Measurements from ENCODE around the gene ZFP36L1. TPM values are rescaled to one million over a fixed set of nuclear protein-coding genes. Genes with fewer than 3 reads are reported as not detected.

Gene ZFP36L1
- total and polyA plus RNA-seq, 9 donors: 50.6 to 241 (median 175) TPM

DNA sequence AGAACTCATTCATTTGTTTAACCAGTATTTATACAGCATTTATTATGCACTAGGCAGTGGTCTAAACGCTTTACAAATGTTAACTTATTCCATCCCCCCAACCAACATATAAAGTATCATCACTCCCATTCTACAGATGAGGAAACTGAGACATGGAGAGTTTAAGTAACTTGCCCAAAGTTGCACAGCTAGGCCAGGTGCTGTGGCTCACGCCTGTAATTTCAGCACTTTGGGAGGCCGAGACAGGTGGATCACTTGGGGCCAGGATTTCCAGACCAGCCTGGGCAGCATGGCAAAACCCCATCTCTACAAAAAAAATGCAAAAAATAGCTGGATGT lies 37.9 kb downstream of the ZFP36L1 start:
- WGBS (ENCODE audit: insufficient coverage): no CpG with 5 or more reads among the region's 3 CpGs
- Histone ChIP-seq H3K4me1 (ENCODE audit: control insufficient read depth, insufficient read depth, low read length) (peaks cover 75% of the 10 kb centered on the region), H3K36me3 (ENCODE audit: control insufficient read depth, insufficient read depth, low read length) (no peaks in the 10 kb centered on the region), H3K27me3 (ENCODE audit: control insufficient read depth, insufficient read depth, low read length) (no peaks in the 10 kb centered on the region), H3K4me3 (ENCODE audit: low read length) (no peak overlapping the region), H3K27ac (ENCODE audit: low read length) (no peak overlapping the region), H3K9me3 (replicated peaks; ENCODE audit: control insufficient read depth, low read depth, low read length) (no peaks in the 10 kb centered on the region)
- no peak for DNase-seq

DNA sequence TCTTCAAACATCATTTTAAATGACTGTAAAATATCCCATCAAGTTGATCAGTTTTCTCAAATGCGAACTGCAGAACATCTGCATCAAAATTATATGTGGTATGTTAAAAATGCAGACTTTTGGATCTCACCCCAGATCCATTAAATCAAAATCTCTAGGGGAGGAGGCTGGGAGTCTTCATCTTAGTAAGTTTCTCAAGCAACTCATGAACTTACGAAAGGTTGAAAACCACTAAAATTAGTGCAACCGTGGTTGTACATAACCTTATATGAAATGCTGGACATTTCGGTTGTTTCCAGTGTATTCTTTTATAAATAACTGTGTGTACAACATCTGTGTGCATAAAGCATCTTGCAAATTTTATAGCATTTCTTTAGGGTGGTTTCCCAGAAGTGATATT lies 39.2 kb downstream of the ZFP36L1 start:
- Histone ChIP-seq H3K36me3 (ENCODE audit: control insufficient read depth, insufficient read depth, low read length) (no peaks in the 10 kb centered on the region), H3K4me3 (ENCODE audit: low read length) (no peak overlapping the region), H3K9me3 (replicated peaks; ENCODE audit: control insufficient read depth, low read depth, low read length) (no peaks in the 10 kb centered on the region), H3K27ac (ENCODE audit: low read length) (no peak overlapping the region), H3K27me3 (ENCODE audit: control insufficient read depth, insufficient read depth, low read length) (no peaks in the 10 kb centered on the region), H3K4me1 (ENCODE audit: control insufficient read depth, insufficient read depth, low read length) (peaks cover 68% of the 10 kb centered on the region)
- WGBS (ENCODE audit: insufficient coverage): no CpG with 5 or more reads among the region's 4 CpGs
- peak; percentile 92 for DNase-seq

DNA sequence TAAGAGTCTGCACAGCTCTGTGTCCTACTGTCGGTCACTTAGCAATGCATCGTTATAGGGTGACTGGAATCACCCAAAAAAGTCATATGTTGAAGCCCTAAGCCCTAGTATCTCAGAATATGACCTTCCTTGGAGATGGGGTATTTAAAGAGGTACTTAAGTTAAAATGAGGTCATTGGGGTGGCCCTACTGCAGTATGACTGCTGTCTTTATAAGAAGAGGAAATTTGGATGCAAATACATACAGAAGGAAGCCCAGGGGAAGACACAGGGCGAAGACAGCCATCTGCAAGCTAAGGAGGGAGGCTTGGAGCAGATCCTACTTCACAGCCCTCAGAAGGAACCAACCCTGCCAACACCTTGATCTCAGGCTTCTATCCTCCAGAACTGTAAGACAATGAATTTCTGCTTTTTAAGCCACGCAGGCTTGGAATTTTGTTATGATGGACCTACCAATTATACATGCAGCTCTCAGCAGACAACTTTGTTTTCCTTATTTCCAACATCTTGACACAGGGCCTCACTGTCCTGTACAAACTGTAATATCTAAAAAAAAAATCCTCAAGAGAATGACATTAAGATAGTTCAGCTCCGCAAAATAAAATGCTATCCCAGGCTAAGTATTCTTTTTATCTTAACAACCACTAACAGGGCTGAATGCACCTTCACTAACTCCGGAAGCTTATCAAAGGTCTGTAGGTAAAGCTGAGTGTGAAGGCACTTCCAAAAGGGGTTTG lies 40.4 kb downstream of the ZFP36L1 start:
- no peaks in the 10 kb centered on the region for H3K36me3 ChIP-seq (ENCODE audit: control insufficient read depth, insufficient read depth, low read length)

DNA sequence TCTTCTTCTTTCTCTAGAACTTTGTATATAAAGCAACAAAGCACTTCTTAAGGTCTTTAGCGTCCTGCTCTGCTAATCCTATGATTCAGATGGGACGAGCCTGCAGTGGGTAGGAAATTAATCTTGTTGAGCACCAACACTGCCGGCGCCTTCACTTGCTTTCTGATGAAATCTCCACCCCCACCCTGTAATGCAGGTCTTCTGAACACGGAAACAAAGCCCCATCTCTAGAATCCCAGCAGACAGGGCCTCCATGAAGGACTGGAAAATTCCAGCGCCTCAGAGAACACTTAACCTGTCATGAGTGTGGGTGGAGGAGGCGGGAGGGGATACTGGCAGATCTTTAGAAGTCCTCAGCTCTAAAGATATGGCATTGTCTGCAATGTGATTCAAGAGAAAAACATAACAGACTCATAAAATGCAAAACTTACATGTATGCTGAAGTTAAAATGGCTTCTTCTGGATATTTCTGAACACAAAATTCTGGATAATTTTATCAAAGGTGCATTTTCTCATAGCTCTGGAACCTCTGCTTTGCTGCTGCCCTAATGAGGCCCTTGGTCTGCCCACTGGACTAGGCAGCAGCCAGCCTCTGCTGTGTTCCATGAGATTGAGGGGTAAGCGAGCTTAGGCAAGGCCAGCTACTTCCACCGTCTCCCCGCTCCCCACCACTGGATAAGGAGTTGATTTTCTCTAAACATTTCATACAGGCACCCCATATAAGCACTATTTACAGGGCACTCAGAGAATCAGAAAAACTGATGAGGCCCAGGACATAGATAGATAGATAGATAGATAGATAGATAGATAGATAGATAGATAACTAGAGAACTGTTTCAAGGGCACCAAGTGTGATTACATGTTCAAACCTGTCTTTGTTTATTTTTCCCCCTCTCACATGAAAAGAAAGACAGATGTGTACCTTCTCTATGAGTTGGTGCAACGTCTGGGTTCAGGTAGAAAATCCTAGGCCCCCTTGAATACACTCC lies 43.1 kb downstream of the ZFP36L1 start:
- H3K27ac ChIP-seq (ENCODE audit: low read length): no peak overlapping the region

More for the DNA sequence above, 40.4 kb downstream of the ZFP36L1 start:
- H3K27ac ChIP-seq (ENCODE audit: low read length): peak overlapping the region; percentile 56
- H3K27me3 ChIP-seq (ENCODE audit: control insufficient read depth, insufficient read depth, low read length): no peaks in the 10 kb centered on the region
- no peak overlapping the region for H3K4me3 ChIP-seq (ENCODE audit: low read length)
- peaks cover 60% of the 10 kb centered on the region for H3K4me1 ChIP-seq (ENCODE audit: control insufficient read depth, insufficient read depth, low read length)
- no peaks in the 10 kb centered on the region for H3K9me3 ChIP-seq (replicated peaks; ENCODE audit: control insufficient read depth, low read depth, low read length)
- peak; percentile 49 for DNase-seq
- WGBS (ENCODE audit: insufficient coverage): 0% methylated on average over 1 of the region's 6 CpGs

DNA sequence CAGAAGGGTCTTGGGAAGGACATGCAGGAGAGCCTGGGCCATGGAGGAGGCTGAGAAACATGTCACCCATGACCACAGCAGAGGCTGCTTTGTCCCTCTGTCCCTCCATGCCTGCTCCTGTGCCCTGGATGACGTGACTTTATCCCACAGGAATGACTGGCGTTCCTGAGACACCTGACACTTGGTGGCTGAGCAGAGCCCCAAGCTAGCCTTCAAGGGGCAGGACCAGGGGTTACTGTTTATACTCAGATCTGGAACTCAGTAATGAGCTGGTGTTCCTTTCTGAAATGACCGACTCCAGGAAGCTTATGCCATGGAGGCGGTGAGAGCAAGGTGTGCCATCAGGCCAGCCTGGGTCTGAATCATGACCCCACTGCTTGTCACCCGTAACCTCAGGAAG lies 44.2 kb downstream of the ZFP36L1 start:
- Histone ChIP-seq H3K4me3 (ENCODE audit: low read length) (no peak overlapping the region), H3K27me3 (ENCODE audit: control insufficient read depth, insufficient read depth, low read length) (no peaks in the 10 kb centered on the region), H3K4me1 (ENCODE audit: control insufficient read depth, insufficient read depth, low read length) (peaks cover 33% of the 10 kb centered on the region), H3K36me3 (ENCODE audit: control insufficient read depth, insufficient read depth, low read length) (no peaks in the 10 kb centered on the region), H3K9me3 (replicated peaks; ENCODE audit: control insufficient read depth, low read depth, low read length) (no peaks in the 10 kb centered on the region), H3K27ac (ENCODE audit: low read length) (no peak overlapping the region)
- WGBS (ENCODE audit: insufficient coverage): 90% methylated on average over 4 of the region's 5 CpGs
- DNase-seq: no peak

More for the DNA sequence above, 43.1 kb downstream of the ZFP36L1 start:
- no CpG with 5 or more reads among the region's 11 CpGs for WGBS (ENCODE audit: insufficient coverage)
- Histone ChIP-seq H3K9me3 (replicated peaks; ENCODE audit: control insufficient read depth, low read depth, low read length) (no peaks in the 10 kb centered on the region), H3K36me3 (ENCODE audit: control insufficient read depth, insufficient read depth, low read length) (no peaks in the 10 kb centered on the region), H3K4me3 (ENCODE audit: low read length) (no peak overlapping the region), H3K27me3 (ENCODE audit: control insufficient read depth, insufficient read depth, low read length) (no peaks in the 10 kb centered on the region), H3K4me1 (ENCODE audit: control insufficient read depth, insufficient read depth, low read length) (peaks cover 41% of the 10 kb centered on the region)
- DNase-seq: no peak

DNA sequence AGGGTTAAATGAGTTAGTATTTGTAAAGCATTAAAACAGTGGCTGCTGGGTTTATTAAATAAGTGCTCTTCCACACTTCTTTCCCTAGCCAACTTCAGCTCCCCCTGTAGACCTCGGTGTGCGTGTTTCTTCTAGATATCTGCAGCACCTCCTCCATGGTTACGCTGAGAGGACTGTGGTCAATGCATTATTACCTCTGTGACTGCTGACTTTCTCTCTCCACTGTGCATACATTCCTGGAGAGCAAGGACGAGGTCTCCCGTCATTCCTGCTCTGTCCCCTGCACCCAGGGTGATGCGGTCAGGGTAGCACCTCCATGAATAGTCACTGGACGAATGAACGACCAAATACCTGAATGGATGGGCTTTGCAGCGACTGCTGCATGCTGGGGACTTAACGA lies 44.6 kb downstream of the ZFP36L1 start:
- Histone ChIP-seq H3K27ac (ENCODE audit: low read length) (no peak overlapping the region), H3K9me3 (replicated peaks; ENCODE audit: control insufficient read depth, low read depth, low read length) (no peaks in the 10 kb centered on the region), H3K36me3 (ENCODE audit: control insufficient read depth, insufficient read depth, low read length) (no peaks in the 10 kb centered on the region), H3K4me3 (ENCODE audit: low read length) (no peak overlapping the region), H3K4me1 (ENCODE audit: control insufficient read depth, insufficient read depth, low read length) (peaks cover 33% of the 10 kb centered on the region), H3K27me3 (ENCODE audit: control insufficient read depth, insufficient read depth, low read length) (no peaks in the 10 kb centered on the region)
- no peak for DNase-seq
- whole genome bisulfite sequencing (ENCODE audit: insufficient coverage): 84% methylated on average over 10 of the region's 10 CpGs

DNA sequence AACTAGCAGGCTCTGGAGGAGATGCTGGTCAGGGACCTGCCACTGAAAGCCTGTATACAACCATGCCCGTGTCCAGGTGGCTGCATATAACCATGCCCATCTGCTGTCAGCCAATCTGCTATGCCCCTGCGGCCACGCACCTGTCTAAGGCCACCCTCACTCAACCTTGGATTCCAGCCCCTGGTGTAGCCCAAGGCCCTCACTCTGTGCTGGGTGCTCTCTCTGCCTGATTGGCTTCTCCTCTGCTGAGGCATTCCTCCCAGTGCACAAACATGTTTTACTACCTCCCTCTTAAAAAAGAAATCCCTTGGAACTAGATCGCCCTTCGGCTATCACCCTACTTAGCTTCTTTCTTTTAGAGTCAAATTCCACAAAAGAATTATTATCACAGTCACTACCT lies 45.5 kb downstream of the ZFP36L1 start:
- 89% methylated on average over 5 of the region's 5 CpGs for WGBS (ENCODE audit: insufficient coverage)

DNA sequence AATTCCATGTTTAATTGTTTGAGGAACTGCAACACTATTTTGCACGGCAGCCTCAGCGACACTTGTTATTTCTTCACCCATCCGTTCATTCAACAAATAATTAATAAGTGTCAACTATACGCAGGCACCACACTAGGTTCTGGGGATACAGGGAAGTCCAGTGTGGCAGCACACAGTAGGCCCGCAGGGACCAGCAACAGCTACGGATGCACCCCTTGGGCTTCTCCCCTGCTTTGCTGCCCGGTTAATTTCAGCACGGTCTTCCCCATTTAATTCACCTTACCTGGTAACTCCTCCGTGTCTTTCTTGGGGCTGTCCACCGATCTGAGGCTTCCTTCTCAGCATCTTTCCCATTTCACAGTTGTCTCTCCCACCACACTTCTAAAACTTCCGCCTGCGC lies 48.3 kb downstream of the ZFP36L1 start:
- no peaks in the 10 kb centered on the region for H3K27me3 ChIP-seq (ENCODE audit: control insufficient read depth, insufficient read depth, low read length)
- no peak overlapping the region for H3K4me3 ChIP-seq (ENCODE audit: low read length)
- H3K36me3 ChIP-seq (ENCODE audit: control insufficient read depth, insufficient read depth, low read length): no peaks in the 10 kb centered on the region
- H3K4me1 ChIP-seq (ENCODE audit: control insufficient read depth, insufficient read depth, low read length): peaks cover 18% of the 10 kb centered on the region
- no peak for DNase-seq
- WGBS (ENCODE audit: insufficient coverage): 91% methylated on average over 11 of the region's 12 CpGs
- H3K27ac ChIP-seq (ENCODE audit: low read length): no peak overlapping the region
- H3K9me3 ChIP-seq (replicated peaks; ENCODE audit: control insufficient read depth, low read depth, low read length): peaks cover 3% of the 10 kb centered on the region

More for the DNA sequence above, 45.5 kb downstream of the ZFP36L1 start:
- Histone ChIP-seq H3K27ac (ENCODE audit: low read length) (no peak overlapping the region), H3K4me3 (ENCODE audit: low read length) (no peak overlapping the region), H3K9me3 (replicated peaks; ENCODE audit: control insufficient read depth, low read depth, low read length) (no peaks in the 10 kb centered on the region), H3K27me3 (ENCODE audit: control insufficient read depth, insufficient read depth, low read length) (no peaks in the 10 kb centered on the region), H3K36me3 (ENCODE audit: control insufficient read depth, insufficient read depth, low read length) (no peaks in the 10 kb centered on the region), H3K4me1 (ENCODE audit: control insufficient read depth, insufficient read depth, low read length) (peaks cover 24% of the 10 kb centered on the region)
- DNase-seq: no peak

DNA sequence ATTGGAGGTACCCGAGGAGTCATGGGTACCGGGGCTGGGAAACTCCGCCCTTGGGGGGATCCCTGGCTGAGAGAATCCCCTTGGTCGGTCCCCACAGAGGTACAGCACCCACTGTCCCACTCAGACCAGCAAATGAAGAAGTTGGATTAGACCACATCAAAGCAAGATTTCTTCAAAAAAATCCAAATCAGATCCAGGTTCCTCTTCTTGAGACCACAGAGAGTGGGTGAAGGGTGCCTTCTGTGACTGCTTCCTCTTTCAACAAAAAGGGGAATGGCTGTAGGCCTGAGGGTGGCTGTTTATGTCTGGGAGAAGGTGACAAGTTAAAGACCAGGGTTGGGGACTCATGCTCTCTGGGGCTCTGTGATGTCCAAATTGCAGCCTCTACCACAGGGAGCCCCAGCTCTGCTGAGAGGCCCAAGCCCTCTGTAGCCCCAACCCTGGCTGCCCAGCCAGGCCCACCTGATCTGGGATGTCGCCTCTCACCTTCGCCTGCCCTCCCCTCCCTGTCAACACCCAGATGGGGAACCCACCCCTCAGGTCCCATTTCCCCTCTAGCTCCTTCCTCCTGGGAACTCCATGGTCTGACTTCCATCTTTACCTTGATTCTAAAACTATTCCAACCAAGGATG lies 50.9 kb downstream of the ZFP36L1 start:
- peak; percentile 75 for DNase-seq
- Histone ChIP-seq H3K27me3 (ENCODE audit: control insufficient read depth, insufficient read depth, low read length) (no peaks in the 10 kb centered on the region), H3K27ac (ENCODE audit: low read length) (no peak overlapping the region), H3K36me3 (ENCODE audit: control insufficient read depth, insufficient read depth, low read length) (no peaks in the 10 kb centered on the region), H3K4me1 (ENCODE audit: control insufficient read depth, insufficient read depth, low read length) (peaks cover 20% of the 10 kb centered on the region), H3K9me3 (replicated peaks; ENCODE audit: control insufficient read depth, low read depth, low read length) (peaks cover 3% of the 10 kb centered on the region), H3K4me3 (ENCODE audit: low read length) (no peak overlapping the region)
- 95% methylated on average over 2 of the region's 6 CpGs for whole genome bisulfite sequencing (ENCODE audit: insufficient coverage)

DNA sequence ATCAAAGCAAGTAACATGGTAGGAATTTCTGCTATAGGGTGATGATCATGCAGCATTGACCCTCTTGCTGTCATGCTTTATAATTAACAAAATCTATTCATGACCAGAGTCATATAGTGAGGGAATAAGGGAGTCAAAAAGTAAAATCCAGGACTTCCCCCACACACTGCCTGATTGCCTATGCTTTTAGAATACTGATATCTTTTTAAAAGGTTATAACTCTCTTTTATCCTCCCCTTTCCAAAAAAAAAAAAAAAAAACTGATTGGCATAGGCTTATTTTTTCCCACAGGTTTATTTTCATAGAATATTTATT lies 51.4 kb downstream of the ZFP36L1 start:
- Histone ChIP-seq H3K27ac (ENCODE audit: low read length) (no peak overlapping the region), H3K36me3 (ENCODE audit: control insufficient read depth, insufficient read depth, low read length) (no peaks in the 10 kb centered on the region), H3K4me3 (ENCODE audit: low read length) (no peak overlapping the region), H3K27me3 (ENCODE audit: control insufficient read depth, insufficient read depth, low read length) (no peaks in the 10 kb centered on the region), H3K9me3 (replicated peaks; ENCODE audit: control insufficient read depth, low read depth, low read length) (peaks cover 3% of the 10 kb centered on the region), H3K4me1 (ENCODE audit: control insufficient read depth, insufficient read depth, low read length) (peaks cover 24% of the 10 kb centered on the region)
- no peak for DNase-seq

Measured in muscle of leg (tissue), 11 donors.